ENCODE measurements around the gene SPATC1L.

The SPATC1L gene

DNA sequence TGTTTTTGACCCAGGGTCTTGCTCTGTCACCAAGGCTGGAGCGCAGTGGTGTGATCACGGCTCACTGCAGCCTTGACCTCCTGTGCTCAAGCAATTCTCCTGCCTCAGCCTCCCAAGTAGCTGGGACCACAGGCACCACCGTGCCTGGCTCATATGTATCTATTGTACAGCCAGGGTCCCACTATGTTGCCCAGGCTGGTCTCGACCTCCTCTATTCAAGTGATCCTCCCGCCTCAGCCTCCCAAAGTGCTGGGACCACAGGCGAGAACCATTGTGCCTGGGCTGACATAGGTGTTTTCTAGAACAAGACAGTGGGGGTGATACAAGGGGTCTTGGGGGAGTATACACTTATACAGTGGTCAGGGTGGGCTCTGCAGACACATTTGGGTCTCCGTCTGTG lies 46.4 kb downstream of the SPATC1L start:
- TF ChIP-seq GABPA (IDR thresholded peaks at IDR 0.05; ENCODE audit: low read depth) = no peak
- TF ChIP-seq POLR2AphosphoS5 (IDR thresholded peaks at IDR 0.05; ENCODE audit: low read depth) = no peak
- no peak for TF ChIP-seq SPI1 (IDR thresholded peaks at IDR 0.05; ENCODE audit: borderline replicate concordance, low read depth)
- no peak for TF ChIP-seq CTCF (IDR thresholded peaks at IDR 0.05; ENCODE audit: insufficient read depth, low read length)
- TF ChIP-seq REST (IDR thresholded peaks at IDR 0.05; ENCODE audit: insufficient replicate concordance, low read depth) = no peak
- no peak for DNase-seq (ENCODE audit: low read depth in 1 of 2, low spot score in 1 of 2)
- H3K4me3 ChIP-seq (replicated peaks; ENCODE audit: insufficient read depth, low read length) = no peak overlapping the region
- no peak overlapping the region for H3K27ac ChIP-seq (replicated peaks)
- no peaks in the 10 kb centered on the region for H3K27me3 ChIP-seq (ENCODE audit: insufficient read depth, poor library complexity, severe bottlenecking)

GRCh38 chr21:46136739-46137349 lies 47.4 kb downstream of the SPATC1L start:
- Histone ChIP-seq H3K27me3 (ENCODE audit: insufficient read depth, poor library complexity, severe bottlenecking) (no peaks in the 10 kb centered on the region), H3K27ac (replicated peaks) (no peak overlapping the region), H3K4me3 (replicated peaks; ENCODE audit: insufficient read depth, low read length) (no peak overlapping the region)
- no peak for DNase-seq (ENCODE audit: low read depth in 1 of 2, low spot score in 1 of 2)
- TF ChIP-seq REST (IDR thresholded peaks at IDR 0.05; ENCODE audit: insufficient replicate concordance, low read depth) (no peak), SPI1 (IDR thresholded peaks at IDR 0.05; ENCODE audit: borderline replicate concordance, low read depth) (no peak), GABPA (IDR thresholded peaks at IDR 0.05; ENCODE audit: low read depth) (no peak), POLR2AphosphoS5 (IDR thresholded peaks at IDR 0.05; ENCODE audit: low read depth) (no peak), CTCF (IDR thresholded peaks at IDR 0.05; ENCODE audit: insufficient read depth, low read length) (no peak)

- TF ChIP-seq CTCF (IDR thresholded peaks at IDR 0.05; ENCODE audit: insufficient read depth, low read length) (no peak), POLR2AphosphoS5 (IDR thresholded peaks at IDR 0.05; ENCODE audit: low read depth) (no peak), SPI1 (IDR thresholded peaks at IDR 0.05; ENCODE audit: borderline replicate concordance, low read depth) (no peak), GABPA (IDR thresholded peaks at IDR 0.05; ENCODE audit: low read depth) (no peak), REST (IDR thresholded peaks at IDR 0.05; ENCODE audit: insufficient replicate concordance, low read depth) (no peak)
- Histone ChIP-seq H3K27me3 (ENCODE audit: insufficient read depth, poor library complexity, severe bottlenecking) (no peaks in the 10 kb centered on the region), H3K4me3 (replicated peaks; ENCODE audit: insufficient read depth, low read length) (no peak overlapping the region), H3K27ac (replicated peaks) (no peak overlapping the region)
- no peak for DNase-seq (ENCODE audit: low read depth in 1 of 2, low spot score in 1 of 2)
Observed at GRCh38 chr21:46135782-46136395, 48.4 kb downstream of the SPATC1L start.
